KMS-11 (cell line): ENCODE data around the gene C2orf69.

Experiments
- H2AFZ ChIP-seq: fragments of 200-600 bp; sonication (generic); 2 replicates; pipeline ENCODE4 v1.6.1; 2016; ENCODE audit warnings: antibody characterized with exemption, mixed run types, low read depth
- H3K27ac ChIP-seq: fragments of 200-600 bp; sonication (generic); 2 replicates; pipeline ENCODE4 v1.6.1; 2016; ENCODE audit warnings: mild to moderate bottlenecking, mixed run types
- H3K27me3 ChIP-seq: fragments of 200-600 bp; sonication (generic); 2 replicates; pipeline ENCODE4 v1.6.1; 2017; ENCODE audit warnings: mild to moderate bottlenecking, low read depth, mixed run types, moderate library complexity; ENCODE audit not compliant: insufficient read depth
- H3K36me3 ChIP-seq: fragments of 200-600 bp; sonication (generic); 2 replicates; pipeline ENCODE4 v1.6.1; 2017; ENCODE audit warnings: mild to moderate bottlenecking, mixed run types; ENCODE audit not compliant: insufficient read depth
- H3K4me1 ChIP-seq: fragments of 200-600 bp; sonication (generic); 2 replicates; pipeline ENCODE4 v1.6.1; 2016; ENCODE audit warnings: mild to moderate bottlenecking, low read depth, mixed run types; ENCODE audit not compliant: poor library complexity, severe bottlenecking
- H3K4me2 ChIP-seq: fragments of 200-600 bp; sonication (generic); 2 replicates; pipeline ENCODE4 v1.7.0; 2016; ENCODE audit warnings: mild to moderate bottlenecking, mixed run types
- H3K4me3 ChIP-seq: fragments of 200-600 bp; sonication (generic); IDR thresholded peaks from 2 replicates; pipeline ENCODE4 v1.6.1; 2017; ENCODE audit warnings: low read depth, low read length, mixed read lengths; ENCODE audit not compliant: insufficient read depth
- H3K79me2 ChIP-seq: fragments of 200-600 bp; sonication (generic); 2 replicates; pipeline ENCODE4 v1.6.1; 2016; ENCODE audit warnings: low read depth, mixed run types; ENCODE audit not compliant: insufficient read depth
- H3K9ac ChIP-seq: fragments of 200-600 bp; sonication (generic); 2 replicates; pipeline ENCODE4 v1.6.1; 2016; ENCODE audit warnings: mild to moderate bottlenecking, mixed run types
- H4K20me1 ChIP-seq: fragments of 200-600 bp; sonication (generic); 2 replicates; pipeline ENCODE4 v1.6.1; 2016; ENCODE audit warnings: mild to moderate bottlenecking, mixed run types; ENCODE audit not compliant: insufficient read depth
- TF ChIP-seq, protein P1 (sequence below): fragments of 200-600 bp; sonication (generic); conservative IDR thresholded peaks from 2 replicates; pipeline ENCODE4 v1.6.1; 2017; ENCODE audit warnings: low read depth, mild to moderate bottlenecking, antibody characterized with exemption, low read length, moderate library complexity, mixed read lengths

The C2orf69 gene

DNA sequence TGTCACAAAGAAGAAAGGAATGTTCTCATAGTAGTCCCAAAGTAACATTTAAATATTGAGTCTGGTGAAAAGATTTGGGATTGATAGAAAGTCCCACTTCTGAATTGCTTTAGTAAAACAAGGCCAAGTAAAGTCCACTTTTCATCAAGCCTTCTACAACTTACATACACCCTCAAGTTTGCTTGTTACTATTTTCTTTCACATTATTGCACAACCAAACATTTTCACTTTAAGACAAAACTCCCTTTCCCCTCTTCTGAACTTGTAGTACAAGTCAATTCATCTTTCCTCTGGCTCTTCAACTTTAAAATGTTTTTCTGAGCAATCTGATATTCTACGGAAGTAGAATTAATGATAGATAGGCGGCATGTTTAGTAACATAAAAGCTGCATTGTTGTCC is 55.3 kb downstream of the C2orf69 start:
- no peaks in the 10 kb centered on the region for H3K79me2 ChIP-seq
- H3K36me3 ChIP-seq: no peaks in the 10 kb centered on the region; the same call in 1 of the 2 replicates

GRCh38 chr2:199966976-199967375 is 55.9 kb downstream of the C2orf69 start:
- Histone ChIP-seq H3K27ac (no peak overlapping the region), H3K27me3 (no peaks in the 10 kb centered on the region), H4K20me1 (no peaks in the 10 kb centered on the region), H3K9ac (no peak overlapping the region), H3K4me2 (no peak overlapping the region), H3K4me1 (peaks cover 7% of the 10 kb centered on the region), H3K4me3 (no peak overlapping the region), H2AFZ (no peak overlapping the region), H3K79me2 (no peaks in the 10 kb centered on the region), H3K36me3 (no peaks in the 10 kb centered on the region; the same call in 1 of the 2 replicates)
- TF ChIP-seq, protein P1, sequence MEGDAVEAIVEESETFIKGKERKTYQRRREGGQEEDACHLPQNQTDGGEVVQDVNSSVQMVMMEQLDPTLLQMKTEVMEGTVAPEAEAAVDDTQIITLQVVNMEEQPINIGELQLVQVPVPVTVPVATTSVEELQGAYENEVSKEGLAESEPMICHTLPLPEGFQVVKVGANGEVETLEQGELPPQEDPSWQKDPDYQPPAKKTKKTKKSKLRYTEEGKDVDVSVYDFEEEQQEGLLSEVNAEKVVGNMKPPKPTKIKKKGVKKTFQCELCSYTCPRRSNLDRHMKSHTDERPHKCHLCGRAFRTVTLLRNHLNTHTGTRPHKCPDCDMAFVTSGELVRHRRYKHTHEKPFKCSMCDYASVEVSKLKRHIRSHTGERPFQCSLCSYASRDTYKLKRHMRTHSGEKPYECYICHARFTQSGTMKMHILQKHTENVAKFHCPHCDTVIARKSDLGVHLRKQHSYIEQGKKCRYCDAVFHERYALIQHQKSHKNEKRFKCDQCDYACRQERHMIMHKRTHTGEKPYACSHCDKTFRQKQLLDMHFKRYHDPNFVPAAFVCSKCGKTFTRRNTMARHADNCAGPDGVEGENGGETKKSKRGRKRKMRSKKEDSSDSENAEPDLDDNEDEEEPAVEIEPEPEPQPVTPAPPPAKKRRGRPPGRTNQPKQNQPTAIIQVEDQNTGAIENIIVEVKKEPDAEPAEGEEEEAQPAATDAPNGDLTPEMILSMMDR: no peak

More for the DNA sequence above, 55.3 kb downstream of the C2orf69 start:
- H3K4me2 ChIP-seq: no peak overlapping the region
- peaks cover 8% of the 10 kb centered on the region for H3K4me1 ChIP-seq
- no peak overlapping the region for H2AFZ ChIP-seq
- H3K9ac ChIP-seq: no peak overlapping the region
- H3K27me3 ChIP-seq: no peaks in the 10 kb centered on the region
- H4K20me1 ChIP-seq: no peaks in the 10 kb centered on the region
- TF ChIP-seq, protein P1: no peak
- no peak overlapping the region for H3K27ac ChIP-seq
- no peak overlapping the region for H3K4me3 ChIP-seq

DNA sequence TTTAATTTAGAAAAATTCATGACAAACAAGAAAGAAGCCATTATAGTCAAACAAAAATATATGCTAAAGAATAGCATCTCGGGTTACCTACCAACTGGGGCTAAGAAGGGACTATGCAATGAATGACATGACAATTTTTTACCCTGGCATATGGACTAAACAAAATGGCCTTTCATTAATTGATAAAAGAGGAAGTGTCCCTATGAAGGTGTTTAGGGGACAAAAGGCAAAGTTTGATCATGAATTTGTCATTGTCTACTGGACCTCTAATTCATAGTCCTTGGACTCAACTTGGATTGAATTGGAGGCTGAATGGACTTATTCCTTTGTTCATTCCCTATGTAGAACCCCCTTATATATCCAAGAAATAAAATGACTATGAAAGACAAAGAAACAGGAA is 57.0 kb downstream of the C2orf69 start:
- no peak overlapping the region for H3K9ac ChIP-seq
- no peaks in the 10 kb centered on the region for H4K20me1 ChIP-seq
- TF ChIP-seq, protein P1: no peak
- H3K36me3 ChIP-seq: no peaks in the 10 kb centered on the region; the same call in 1 of the 2 replicates
- no peaks in the 10 kb centered on the region for H3K79me2 ChIP-seq
- no peak overlapping the region for H2AFZ ChIP-seq
- no peak overlapping the region for H3K4me3 ChIP-seq
- H3K4me1 ChIP-seq: no peaks in the 10 kb centered on the region
- no peak overlapping the region for H3K27ac ChIP-seq
- no peak overlapping the region for H3K4me2 ChIP-seq
- no peaks in the 10 kb centered on the region for H3K27me3 ChIP-seq

DNA sequence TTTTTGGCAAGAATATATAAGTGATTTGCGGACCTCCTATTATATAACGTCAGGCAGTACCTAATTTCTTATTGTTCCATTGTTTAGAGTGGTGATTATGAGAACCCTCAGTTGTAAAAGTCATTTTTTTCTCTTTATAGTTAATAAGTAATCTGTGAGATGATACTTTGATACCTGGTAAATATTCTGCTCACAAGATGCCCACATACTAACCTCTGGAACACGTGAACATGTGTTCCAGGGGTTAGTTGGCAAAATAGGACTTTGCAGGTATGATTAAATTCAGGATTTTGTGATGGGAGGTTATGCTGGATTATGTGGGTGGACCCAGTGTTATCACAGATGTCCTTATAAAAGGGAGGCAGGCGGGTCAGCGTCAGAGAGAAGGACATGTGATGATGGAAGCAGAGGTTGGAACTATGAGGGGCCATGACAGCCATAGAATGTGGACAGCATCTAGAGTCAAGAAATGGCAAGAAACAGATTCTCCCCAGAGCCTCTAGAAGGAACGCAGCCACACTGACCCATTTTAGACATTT is 61.1 kb downstream of the C2orf69 start:
- Histone ChIP-seq H3K79me2 (no peaks in the 10 kb centered on the region), H3K4me3 (no peak overlapping the region), H3K27ac (no peak overlapping the region), H3K27me3 (no peaks in the 10 kb centered on the region), H3K9ac (no peak overlapping the region), H2AFZ (no peak overlapping the region), H4K20me1 (no peaks in the 10 kb centered on the region), H3K36me3 (no peaks in the 10 kb centered on the region), H3K4me1 (peaks cover 8% of the 10 kb centered on the region), H3K4me2 (no peak overlapping the region)
- TF ChIP-seq, protein P1: no peak
